ENCODE data around the gene SBF1. TPM values are rescaled to one million over a fixed set of nuclear protein-coding genes. Genes with fewer than 3 reads are reported as not detected.

The SBF1 gene
- total RNA-seq, 1 experiment from 2014 or later: 21.5 TPM

GRCh38 chr22:50465066-50465930 is 9.5 kb downstream of the SBF1 start:
- DNase-seq (ENCODE audit: low read depth): no peak

- DNase-seq (ENCODE audit: low read depth): no peak
Observed at GRCh38 chr22:50464451-50464850, 10.4 kb downstream of the SBF1 start.

GRCh38 chr22:50463188-50463900 is 11.5 kb downstream of the SBF1 start:
- no peak for DNase-seq (ENCODE audit: low read depth)

GRCh38 chr22:50461979-50462540 is 12.8 kb downstream of the SBF1 start:
- no peak for DNase-seq (ENCODE audit: low read depth)

- no peak for DNase-seq (ENCODE audit: low read depth)
Observed at GRCh38 chr22:50461536-50461935, 13.3 kb downstream of the SBF1 start.

- no peak for DNase-seq (ENCODE audit: low read depth)
Observed at GRCh38 chr22:50460938-50461337, 13.9 kb downstream of the SBF1 start.

GRCh38 chr22:50459496-50460140 is 15.2 kb downstream of the SBF1 start:
- DNase-seq (ENCODE audit: low read depth): no peak

- DNase-seq (ENCODE audit: low read depth): no peak
Observed at GRCh38 chr22:50459016-50459415, 15.8 kb downstream of the SBF1 start.

GRCh38 chr22:50456466-50457234 is 18.2 kb downstream of the SBF1 start:
- no peak for DNase-seq (ENCODE audit: low read depth)

- no peak for DNase-seq (ENCODE audit: low read depth)
Observed at GRCh38 chr22:50456026-50456425, 18.8 kb downstream of the SBF1 start.

- no peak for DNase-seq (ENCODE audit: low read depth)
Observed at GRCh38 chr22:50455201-50455600, 19.6 kb downstream of the SBF1 start.

- no peak for DNase-seq (ENCODE audit: low read depth)
Observed at GRCh38 chr22:50454556-50455075, 20.2 kb downstream of the SBF1 start.

GRCh38 chr22:50452649-50453048 is 22.2 kb downstream of the SBF1 start:
- DNase-seq (ENCODE audit: low read depth): no peak

- DNase-seq (ENCODE audit: low read depth): no peak
Observed at GRCh38 chr22:50447576-50448551, 27.0 kb downstream of the SBF1 start.

GRCh38 chr22:50446708-50447575 is 27.9 kb downstream of the SBF1 start:
- no peak for DNase-seq (ENCODE audit: low read depth)

- DNase-seq (ENCODE audit: low read depth): no peak
Observed at GRCh38 chr22:50445880-50446707, 28.7 kb downstream of the SBF1 start.

GRCh38 chr22:50445071-50445879 is 29.6 kb downstream of the SBF1 start:
- DNase-seq (ENCODE audit: low read depth): no peak

Measured in RPMI7951 (cell line).